SK-N-MC (cell line): ENCODE results near the gene BACH2.
A peak's percentile ranks its signal among the peaks of the same experiment; 100 is the strongest.

Experiments used
- DNase-seq: peaks from one replicate; pipeline ENCODE4 v3.0.0-alpha.2; 2011; ENCODE audit warnings: low read depth, low spot score
- H3K27ac ChIP-seq: fragments of 200-600 bp; sonication (generic); 2 replicates; pipeline ENCODE4 v1.5.1; 2016; ENCODE audit warnings: mixed run types
- H3K36me3 ChIP-seq: fragments of 200-600 bp; sonication (generic); 2 replicates; pipeline ENCODE4 v1.6.1; 2017; ENCODE audit warnings: antibody characterized with exemption, low read length, mixed read lengths; ENCODE audit not compliant: insufficient read depth
- H3K4me3 ChIP-seq: fragments of 200-600 bp; sonication (generic); 2 replicates; pipeline ENCODE4 v1.5.1; 2016
- H3K9ac ChIP-seq: fragments of 200-600 bp; sonication (generic); 2 replicates; pipeline ENCODE4 v1.8.0; 2017; ENCODE audit warnings: mixed run types, mixed read lengths; ENCODE audit not compliant: insufficient read length
- H3K9me3 ChIP-seq: fragments of 200-600 bp; sonication (generic); 2 replicates; pipeline ENCODE4 v1.6.1; 2017; ENCODE audit warnings: low read depth, mild to moderate bottlenecking, antibody characterized with exemption, low read length, moderate library complexity, mixed read lengths
- EZH2 ChIP-seq: fragments of 200-600 bp; sonication (generic); IDR thresholded peaks from one replicate; pipeline ENCODE4 v1.6.1; 2017; ENCODE audit warnings: antibody characterized with exemption
- FOXP2 ChIP-seq: optimal IDR thresholded peaks from 2 replicates; pipeline ENCODE3; 2011; ENCODE audit warnings: mild to moderate bottlenecking, moderate library complexity; ENCODE audit not compliant: insufficient read depth; ENCODE audit errors: extremely low read length, control extremely low read depth
- POLR2AphosphoS5 ChIP-seq: IDR thresholded peaks from 2 replicates; pipeline ENCODE4 v1.6.1; 2012; ENCODE audit warnings: mild to moderate bottlenecking, low read depth, low read length, borderline replicate concordance

The BACH2 gene

GRCh38 chr6:90028995-90029635, 267.5 kb downstream of the BACH2 start:
- no peak overlapping the region for H3K9ac ChIP-seq
- no peak for TF ChIP-seq POLR2AphosphoS5
- TF ChIP-seq EZH2, result no peak
- TF ChIP-seq FOXP2, result no peak
- no peak overlapping the region for H3K4me3 ChIP-seq
- no peaks in the 10 kb centered on the region for H3K36me3 ChIP-seq
- no peak for DNase-seq
- no peaks in the 10 kb centered on the region for H3K9me3 ChIP-seq
- no peak overlapping the region for H3K27ac ChIP-seq

GRCh38 chr6:90028066-90028778, 268.4 kb downstream of the BACH2 start:
- no peak overlapping the region for H3K4me3 ChIP-seq
- TF ChIP-seq EZH2 (no peak), POLR2AphosphoS5 (no peak), FOXP2 (no peak)
- H3K9ac ChIP-seq, result no peak overlapping the region
- no peak overlapping the region for H3K27ac ChIP-seq
- no peaks in the 10 kb centered on the region for H3K9me3 ChIP-seq
- no peaks in the 10 kb centered on the region for H3K36me3 ChIP-seq
- no peak for DNase-seq

- Histone ChIP-seq H3K27ac (no peak overlapping the region), H3K9ac (no peak overlapping the region), H3K9me3 (no peaks in the 10 kb centered on the region), H3K4me3 (peak overlapping the region; percentile 50; the same call in 1 of the 2 replicates), H3K36me3 (no peaks in the 10 kb centered on the region)
- DNase-seq, result no peak
- TF ChIP-seq FOXP2 (no peak), EZH2 (no peak), POLR2AphosphoS5 (no peak)
Measured at GRCh38 chr6:90026216-90026615, 270.4 kb downstream of the BACH2 start.

GRCh38 chr6:90025523-90026061, 271.1 kb downstream of the BACH2 start:
- H3K9ac ChIP-seq, result no peak overlapping the region
- peak; percentile 24 for DNase-seq
- H3K4me3 ChIP-seq, result peak overlapping the region; percentile 50
- TF ChIP-seq EZH2, result no peak
- TF ChIP-seq FOXP2, result no peak
- no peaks in the 10 kb centered on the region for H3K9me3 ChIP-seq
- peak overlapping the region; percentile 58 for H3K27ac ChIP-seq
- no peaks in the 10 kb centered on the region for H3K36me3 ChIP-seq

- Histone ChIP-seq H3K36me3 (no peaks in the 10 kb centered on the region), H3K27ac (no peak overlapping the region), H3K4me3 (no peak overlapping the region), H3K9me3 (no peaks in the 10 kb centered on the region), H3K9ac (no peak overlapping the region)
- TF ChIP-seq FOXP2 (no peak), EZH2 (no peak), POLR2AphosphoS5 (no peak)
- no peak for DNase-seq
Measured at GRCh38 chr6:90024633-90025032, 272.0 kb downstream of the BACH2 start.

GRCh38 chr6:90021711-90022110, 274.9 kb downstream of the BACH2 start:
- no peak overlapping the region for H3K9ac ChIP-seq
- H3K36me3 ChIP-seq, result no peaks in the 10 kb centered on the region
- H3K4me3 ChIP-seq, result no peak overlapping the region
- H3K9me3 ChIP-seq, result no peaks in the 10 kb centered on the region
- TF ChIP-seq EZH2 (no peak), POLR2AphosphoS5 (no peak), FOXP2 (no peak)
- no peak overlapping the region for H3K27ac ChIP-seq
- DNase-seq, result no peak

GRCh38 chr6:90020746-90021145, 275.9 kb downstream of the BACH2 start:
- no peak overlapping the region for H3K27ac ChIP-seq
- no peaks in the 10 kb centered on the region for H3K9me3 ChIP-seq
- no peaks in the 10 kb centered on the region for H3K36me3 ChIP-seq
- no peak overlapping the region for H3K9ac ChIP-seq
- TF ChIP-seq FOXP2, result no peak
- H3K4me3 ChIP-seq, result no peak overlapping the region
- no peak for DNase-seq

GRCh38 chr6:90019216-90019615, 277.4 kb downstream of the BACH2 start:
- DNase-seq, result no peak
- Histone ChIP-seq H3K9me3 (no peaks in the 10 kb centered on the region), H3K27ac (no peak overlapping the region), H3K4me3 (no peak overlapping the region), H3K9ac (no peak overlapping the region), H3K36me3 (no peaks in the 10 kb centered on the region)
- TF ChIP-seq EZH2, result no peak
- TF ChIP-seq FOXP2, result no peak
- TF ChIP-seq POLR2AphosphoS5, result no peak

GRCh38 chr6:90015883-90016282, 280.8 kb downstream of the BACH2 start:
- Histone ChIP-seq H3K9ac (no peak overlapping the region), H3K4me3 (no peak overlapping the region), H3K9me3 (no peaks in the 10 kb centered on the region), H3K36me3 (no peaks in the 10 kb centered on the region), H3K27ac (no peak overlapping the region)
- DNase-seq, result no peak
- no peak for TF ChIP-seq POLR2AphosphoS5
- TF ChIP-seq EZH2, result no peak
- no peak for TF ChIP-seq FOXP2
